GM18511 (cell line): Measurements from ENCODE around the gene VIM.

Experiments used
- ATAC-seq: cut with Tn5 transposase; IDR thresholded peaks from one replicate; pipeline ENCODE4 v1.9.1; 2021; ENCODE audit warnings: mild to moderate bottlenecking, moderate library complexity; ENCODE audit not compliant: unreplicated experiment

Gene VIM

GRCh38 chr10:17229967-17230682 lies 2.1 kb downstream of the VIM start:
- ATAC-seq = peak; percentile 60

GRCh38 chr10:17231788-17232187 lies 3.7 kb downstream of the VIM start:
- ATAC-seq = no peak

- ATAC-seq = no peak
Observed at GRCh38 chr10:17232276-17232960, 4.4 kb downstream of the VIM start.

- ATAC-seq = no peak
Observed at GRCh38 chr10:17233286-17233991, 5.4 kb downstream of the VIM start.

- no peak for ATAC-seq
Observed at GRCh38 chr10:17234431-17234945, 6.4 kb downstream of the VIM start.

- ATAC-seq = no peak
Observed at GRCh38 chr10:17235136-17235535, 7.1 kb downstream of the VIM start.

- ATAC-seq = no peak
Observed at GRCh38 chr10:17236468-17237148, 8.6 kb downstream of the VIM start.

GRCh38 chr10:17237149-17237527 lies 9.1 kb downstream of the VIM start:
- ATAC-seq = no peak

- no peak for ATAC-seq
Observed at GRCh38 chr10:17237915-17238444, 9.9 kb downstream of the VIM start.

- no peak for ATAC-seq
Observed at GRCh38 chr10:17238445-17239291, 10.6 kb downstream of the VIM start.

- no peak for ATAC-seq
Observed at GRCh38 chr10:17239345-17240085, 11.5 kb downstream of the VIM start.

GRCh38 chr10:17240096-17240495 lies 12.1 kb downstream of the VIM start:
- ATAC-seq = no peak

- ATAC-seq = no peak
Observed at GRCh38 chr10:17240616-17241015, 12.6 kb downstream of the VIM start.

GRCh38 chr10:17241611-17242333 lies 13.7 kb downstream of the VIM start:
- ATAC-seq = no peak

GRCh38 chr10:17244700-17245365 lies 16.8 kb downstream of the VIM start:
- no peak for ATAC-seq

GRCh38 chr10:17247210-17247609 lies 19.2 kb downstream of the VIM start:
- ATAC-seq = no peak

GRCh38 chr10:17248964-17249363 lies 20.9 kb downstream of the VIM start:
- no peak for ATAC-seq

GRCh38 chr10:17249820-17250219 lies 21.8 kb downstream of the VIM start:
- no peak for ATAC-seq
